Aorta (tissue), 5 donors: Measurements from ENCODE around the gene ARHGAP22. TPM values are rescaled to one million over a fixed set of nuclear protein-coding genes. Genes with fewer than 3 reads are reported as not detected.
A peak's percentile ranks its signal among the peaks of the same experiment; 100 is the strongest.

Source experiments
- ATAC-seq: fragments of 200-7000 bp; cut with Tn5 transposase; one replicate; pipeline ENCODE4 v1.9.1; 2022; ENCODE audit warnings: moderate library complexity; ENCODE audit not compliant: low FRiP score
- DNase-seq, 2 donors: peaks; one replicate each; pipeline ENCODE4 v3.0.0-alpha.2; 2020
- H3K27ac ChIP-seq, 2 donors: one replicate each; pipeline ENCODE4 v1.5.1; 2013; ENCODE audit warnings: low read length in 2 of 2, mild to moderate bottlenecking in 2 of 2, moderate library complexity in 2 of 2, control low read depth in 1 of 2, inconsistent platforms in 1 of 2, low read depth in 1 of 2
- H3K27me3 ChIP-seq, 2 donors: one replicate each; pipeline ENCODE4 v1.6.1; 2013; ENCODE audit warnings: control low read depth in 1 of 2, low read length in 1 of 2, mild to moderate bottlenecking in 1 of 2, moderate library complexity in 1 of 2; ENCODE audit not compliant: insufficient read depth in 2 of 2, control insufficient read depth in 1 of 2
- H3K36me3 ChIP-seq, 2 donors: one replicate each; pipeline ENCODE4 v1.6.1; 2013; ENCODE audit warnings: control low read depth in 1 of 2, low read length in 1 of 2, mild to moderate bottlenecking in 1 of 2; ENCODE audit not compliant: insufficient read depth in 2 of 2, control insufficient read depth in 1 of 2
- H3K4me1 ChIP-seq, 2 donors: one replicate each; pipeline ENCODE4 v1.6.1; 2013; ENCODE audit warnings: low read length in 2 of 2, control low read depth in 1 of 2, mild to moderate bottlenecking in 1 of 2, moderate library complexity in 1 of 2; ENCODE audit not compliant: insufficient read depth in 2 of 2, control insufficient read depth in 1 of 2
- H3K4me3 ChIP-seq, 2 donors: one replicate each; pipeline ENCODE4 v1.5.1; 2013; ENCODE audit warnings: low read length in 2 of 2, control low read depth in 1 of 2, mild to moderate bottlenecking in 1 of 2
- H3K9me3 ChIP-seq: one replicate; pipeline ENCODE4 v1.6.1; 2013; ENCODE audit warnings: mild to moderate bottlenecking, low read length; ENCODE audit not compliant: control insufficient read depth
- WGBS, 2 donors: extraction: QIAGEN DNeasy Blood & Tissue Kit; methylation state at CpG; one replicate each; pipeline ENCODE4 v1.1.7; 2013; 5-methylcytosine and 5-hydroxymethylcytosine counted together
- intact Hi-C, 2 donors: fragments of 100-400 bp; cut with DNase I; formaldehyde crosslinking; loops; one replicate each; pipeline versions ENCODE4 v1.14.2 to v1.15.0; 2022
- polyA plus RNA-seq, 2 donors: library from polyadenylated mRNA; stranded (reverse); fragments of 200-250 nt; gene quantifications; one replicate each; pipeline ENCODE4 v1.2.3, GENCODE V29; 2013
- total RNA-seq, 2 donors: library from RNA; stranded (reverse); fragmentation: NEBNext Ultra II Directional; extraction: Animal tissue kit (Norgen Biotek cat#: 25700); gene quantifications; one replicate each; pipeline ENCODE4 v1.2.1, GENCODE V29; 2021
- donor health status: healthy with polysubstance abuse.
- donor health status: Bipolar disorder and iron deficiency.
- donor health status: DM: no; HTN: no; CAD: no.
- donor health status: DM: no; HTN: no; CAD: no.
- donor health status: DM: yes; HTN: yes; CAD: no.

ARHGAP22 gene
- total and polyA plus RNA-seq, 4 donors, result 6.1 to 29.1 (median 17.1) TPM

DNA sequence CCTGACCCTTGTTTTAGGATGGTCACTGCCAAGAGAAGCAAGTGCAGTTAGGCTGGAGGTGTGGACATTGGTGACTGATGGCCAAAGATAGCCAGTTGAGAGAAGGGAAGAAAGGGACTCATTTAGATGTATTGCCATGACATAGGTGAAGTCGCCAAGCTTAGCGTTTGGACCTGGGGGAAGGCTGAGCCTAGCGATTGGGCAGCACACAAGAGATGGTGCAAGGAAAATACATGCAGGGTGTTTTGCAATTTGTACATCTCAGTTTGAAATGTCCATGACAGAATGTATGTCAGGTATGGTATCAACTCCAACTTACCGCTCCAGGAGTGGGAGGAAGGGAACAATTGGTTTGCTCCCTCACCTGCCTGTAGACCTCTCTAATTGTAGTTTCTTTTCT, 164.1 kb downstream of the ARHGAP22 start:
- ATAC-seq (no peak), DNase-seq (no peak)
- Histone ChIP-seq H3K9me3 (no peaks in the 10 kb centered on the region), H3K4me3 (no peak overlapping the region), H3K36me3 (no peaks in the 10 kb centered on the region), H3K4me1 (no peaks in the 10 kb centered on the region), H3K27ac (no peak overlapping the region), H3K27me3 (no peaks in the 10 kb centered on the region)
- WGBS, 2 donors, result 95 to 100% methylated on average over 4 of the region's 4 CpGs
- intact Hi-C loops, result no loop called here

DNA sequence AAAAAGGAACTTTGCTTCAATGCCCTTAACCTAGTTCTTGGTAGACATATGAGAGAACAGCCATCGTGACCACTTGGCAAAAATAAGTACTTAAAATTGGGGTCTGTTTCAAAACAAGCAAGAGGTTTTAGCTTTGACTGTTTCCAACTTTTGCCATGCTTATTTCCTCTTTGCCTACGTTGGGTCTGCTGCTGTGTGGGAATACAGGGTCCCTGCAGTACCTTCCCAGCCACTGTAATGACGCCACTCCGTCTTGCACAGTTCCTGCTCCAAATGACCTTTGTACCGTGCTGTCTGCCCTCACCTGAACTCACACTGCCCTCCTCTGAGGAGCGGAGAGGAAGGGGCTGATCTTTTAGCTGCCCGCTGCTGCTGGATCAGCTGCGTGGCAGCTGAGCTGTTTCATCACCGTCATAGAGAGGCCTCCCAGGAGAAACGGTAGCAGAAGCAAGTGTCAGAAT, 165.3 kb downstream of the ARHGAP22 start:
- intact Hi-C loops, result no loop called here
- H3K4me3 ChIP-seq, result no peak overlapping the region
- no peaks in the 10 kb centered on the region for H3K9me3 ChIP-seq
- H3K27me3 ChIP-seq, result no peaks in the 10 kb centered on the region
- H3K36me3 ChIP-seq, result peaks cover 0 to 2% of the 10 kb centered on the region in 2 donors
- 35 to 42% methylated on average over 10 of the region's 10 CpGs for WGBS, 2 donors
- ATAC-seq (peak; percentile 46), DNase-seq (no peak)
- no peak overlapping the region for H3K27ac ChIP-seq
- no peaks in the 10 kb centered on the region for H3K4me1 ChIP-seq

DNA sequence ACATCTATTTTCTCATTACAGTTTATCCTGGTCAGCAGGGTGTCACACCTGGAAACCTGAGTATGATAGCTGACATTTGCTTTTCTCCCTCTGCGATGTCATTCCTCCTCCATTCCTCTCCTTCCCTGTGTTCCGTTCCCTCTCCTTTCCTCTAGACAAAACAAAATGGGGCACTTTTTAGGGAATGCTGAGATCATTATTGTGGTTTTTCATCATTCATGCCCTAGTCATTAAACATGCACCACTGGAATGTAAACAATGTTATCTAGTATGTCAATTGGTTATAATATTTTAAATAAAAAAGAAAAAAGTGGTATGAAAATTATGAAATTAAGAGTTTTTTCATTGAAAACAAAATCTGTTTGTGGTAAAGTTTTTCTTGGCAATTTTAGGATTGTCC, 165.8 kb downstream of the ARHGAP22 start:
- Histone ChIP-seq H3K27me3 (no peaks in the 10 kb centered on the region), H3K4me1 (no peaks in the 10 kb centered on the region), H3K4me3 (no peak overlapping the region), H3K36me3 (peaks cover 0 to 3% of the 10 kb centered on the region in 2 donors), H3K27ac (no peak overlapping the region), H3K9me3 (no peaks in the 10 kb centered on the region)
- ATAC-seq (no peak), DNase-seq (no peak)
- intact Hi-C loops, result no loop called here
- 48 to 69% methylated on average over 2 of the region's 2 CpGs for WGBS, 2 donors

DNA sequence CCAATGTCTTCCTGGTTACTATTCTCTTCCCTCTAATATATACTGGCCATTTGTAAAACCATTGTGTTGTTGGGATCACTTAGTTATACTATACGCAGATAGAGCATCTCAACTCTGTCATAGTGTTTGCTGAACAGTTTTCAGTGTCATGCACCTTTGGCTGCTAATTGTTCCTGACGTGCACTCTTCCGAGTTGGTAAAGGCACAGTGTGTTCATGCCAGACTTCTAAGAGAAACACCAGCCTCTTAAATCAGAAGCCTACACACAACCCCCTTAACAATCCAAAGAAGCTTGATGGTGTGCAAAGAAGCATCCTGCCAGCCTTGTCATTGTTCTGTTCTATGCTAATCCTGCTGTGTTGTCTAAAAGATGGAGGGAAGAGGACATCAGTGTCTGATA, 167.3 kb downstream of the ARHGAP22 start:
- no peaks in the 10 kb centered on the region for H3K4me1 ChIP-seq
- no peak overlapping the region for H3K4me3 ChIP-seq
- WGBS, 2 donors, result 85 to 87% methylated on average over 3 of the region's 3 CpGs
- H3K27me3 ChIP-seq, result no peaks in the 10 kb centered on the region
- intact Hi-C loops, result no loop called here
- peaks cover 0 to 3% of the 10 kb centered on the region in 2 donors for H3K36me3 ChIP-seq
- no peak for ATAC-seq
- DNase-seq, result no peak
- no peaks in the 10 kb centered on the region for H3K9me3 ChIP-seq
- no peak overlapping the region for H3K27ac ChIP-seq

DNA sequence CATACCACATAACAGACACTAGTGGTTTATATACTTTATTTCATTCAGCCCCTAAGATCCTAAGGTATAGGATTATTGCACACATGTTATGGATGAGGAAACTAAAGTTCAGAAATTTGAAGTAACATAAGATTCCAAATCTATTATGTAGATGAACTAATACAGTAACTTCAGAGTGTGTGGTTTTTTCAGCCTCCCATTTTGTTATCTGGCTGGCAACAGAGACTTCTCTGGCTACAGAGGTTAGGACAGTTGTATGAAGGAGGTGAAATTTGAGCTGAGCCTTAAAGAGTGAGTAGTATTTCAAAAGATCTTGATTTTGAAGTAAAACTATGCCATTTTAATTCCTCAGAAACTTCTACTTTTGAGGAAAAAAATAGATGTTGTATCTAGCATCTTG, 173.0 kb downstream of the ARHGAP22 start:
- H3K9me3 ChIP-seq, result no peaks in the 10 kb centered on the region
- ATAC-seq (no peak), DNase-seq (no peak)
- no peaks in the 10 kb centered on the region for H3K27me3 ChIP-seq
- no peaks in the 10 kb centered on the region for H3K4me1 ChIP-seq
- H3K36me3 ChIP-seq, result peaks cover 0 to 3% of the 10 kb centered on the region in 2 donors
- intact Hi-C loops, result no loop called here
- H3K27ac ChIP-seq, result no peak overlapping the region
- H3K4me3 ChIP-seq, result no peak overlapping the region

DNA sequence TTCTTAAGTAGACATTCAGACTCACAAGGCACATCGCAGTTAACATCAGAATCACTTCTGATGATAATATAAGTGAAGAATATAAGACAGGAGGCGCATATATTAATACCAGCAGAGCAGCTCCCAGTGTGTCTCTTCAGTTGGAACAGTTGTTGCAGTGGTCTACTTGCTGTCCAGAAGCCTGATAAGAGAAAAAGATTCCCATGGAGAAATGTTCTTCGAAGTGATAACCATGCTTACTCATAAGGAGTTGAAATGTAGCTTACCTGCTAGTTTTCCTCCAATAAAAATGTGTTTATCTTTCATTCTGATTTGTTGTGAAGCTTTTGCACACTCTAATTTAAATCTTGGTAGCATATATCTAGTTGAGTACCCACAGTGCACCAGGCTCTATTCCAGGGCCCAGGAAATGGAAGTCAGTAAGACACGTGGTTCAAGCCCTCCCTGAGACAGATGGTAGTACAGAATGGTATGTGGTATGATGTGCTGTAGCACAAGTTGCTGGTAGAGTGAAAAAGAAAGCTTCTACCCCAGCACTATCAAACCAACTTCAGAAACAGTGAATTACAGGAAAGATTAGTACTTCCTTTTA, 174.4 kb downstream of the ARHGAP22 start:
- intact Hi-C loops, result no loop called here
- WGBS, 2 donors, result 90% methylated on average over 4 of the region's 4 CpGs
- Histone ChIP-seq H3K27ac (no peak overlapping the region), H3K27me3 (no peaks in the 10 kb centered on the region), H3K4me3 (no peak overlapping the region), H3K36me3 (peaks cover 0 to 3% of the 10 kb centered on the region in 2 donors), H3K4me1 (no peaks in the 10 kb centered on the region), H3K9me3 (no peaks in the 10 kb centered on the region)
- DNase-seq (no peak), ATAC-seq (no peak)

DNA sequence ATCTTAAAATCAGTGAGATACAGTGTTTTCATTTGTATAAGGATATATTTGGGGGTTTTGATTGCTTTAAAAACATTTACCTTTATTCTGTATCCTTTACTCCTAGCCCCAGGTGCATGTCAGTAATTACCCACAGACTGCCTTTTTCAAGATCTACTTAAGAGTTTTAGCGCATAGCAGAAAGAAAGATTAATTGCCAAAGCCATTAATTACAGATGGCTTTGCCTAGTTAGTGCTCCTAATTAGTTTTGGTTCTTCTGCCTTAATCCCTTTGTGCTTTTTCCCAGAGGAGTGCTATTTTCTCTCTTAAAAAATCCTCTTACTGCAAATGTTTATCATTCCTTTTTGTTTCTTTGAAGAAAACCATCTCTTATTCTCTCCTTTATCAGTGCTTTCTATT, 175.6 kb downstream of the ARHGAP22 start:
- H3K4me1 ChIP-seq, result no peaks in the 10 kb centered on the region
- no peak overlapping the region for H3K27ac ChIP-seq
- ATAC-seq (no peak), DNase-seq (no peak)
- intact Hi-C loops, result no loop called here
- H3K27me3 ChIP-seq, result no peaks in the 10 kb centered on the region
- no peak overlapping the region for H3K4me3 ChIP-seq
- no peaks in the 10 kb centered on the region for H3K9me3 ChIP-seq
- 98 to 100% methylated on average over 1 of the region's 1 CpG for WGBS, 2 donors
- no peaks in the 10 kb centered on the region for H3K36me3 ChIP-seq

DNA sequence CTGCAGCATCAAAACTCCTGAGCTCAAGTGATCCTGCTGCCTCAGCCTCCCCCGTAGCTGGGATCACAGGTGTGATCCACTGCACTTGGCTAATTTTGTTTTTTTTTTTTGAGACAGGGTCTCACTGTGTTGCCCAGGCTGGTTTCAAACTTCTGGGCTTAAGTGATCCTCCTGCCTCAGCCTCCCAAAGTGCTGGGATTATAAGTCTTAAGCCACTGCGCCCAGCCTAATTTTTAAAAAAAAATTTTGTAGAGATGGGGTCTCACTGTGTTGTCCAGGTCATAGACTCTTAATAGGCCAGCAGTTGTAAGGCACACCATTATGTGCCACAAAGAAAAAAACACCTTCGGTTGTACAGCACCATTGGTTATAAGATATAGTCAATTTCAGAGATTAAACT, 176.0 kb downstream of the ARHGAP22 start:
- Histone ChIP-seq H3K36me3 (no peaks in the 10 kb centered on the region), H3K4me3 (no peak overlapping the region), H3K4me1 (no peaks in the 10 kb centered on the region), H3K9me3 (no peaks in the 10 kb centered on the region), H3K27ac (no peak overlapping the region), H3K27me3 (no peaks in the 10 kb centered on the region)
- 96 to 97% methylated on average over 3 of the region's 3 CpGs for WGBS, 2 donors
- intact Hi-C loops, result no loop called here
- DNase-seq (no peak), ATAC-seq (no peak)

DNA sequence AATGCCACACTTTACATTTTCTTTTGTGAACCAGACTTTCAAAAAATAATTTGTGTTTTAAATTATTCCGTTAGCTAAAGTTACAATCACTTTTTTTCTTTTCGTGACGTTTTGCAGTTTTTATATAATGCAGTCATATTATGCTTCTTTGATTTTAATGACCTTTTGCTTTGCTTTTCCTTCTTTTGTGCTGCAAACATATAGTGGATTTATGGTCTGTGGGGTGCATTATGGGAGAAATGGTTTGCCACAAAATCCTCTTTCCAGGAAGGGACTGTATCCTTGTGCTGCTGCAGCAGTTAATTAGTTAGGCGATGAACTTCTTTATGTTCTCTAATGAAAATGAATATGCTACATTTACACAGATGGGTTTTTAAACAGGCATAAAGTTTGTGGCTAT, 181.0 kb downstream of the ARHGAP22 start:
- 84 to 89% methylated on average over 4 of the region's 4 CpGs for WGBS, 2 donors
- H3K27me3 ChIP-seq, result no peaks in the 10 kb centered on the region
- H3K4me3 ChIP-seq, result no peak overlapping the region
- DNase-seq (no peak), ATAC-seq (no peak)
- intact Hi-C loops, result no loop called here
- H3K36me3 ChIP-seq, result no peaks in the 10 kb centered on the region
- H3K9me3 ChIP-seq, result no peaks in the 10 kb centered on the region
- no peak overlapping the region for H3K27ac ChIP-seq
- no peaks in the 10 kb centered on the region for H3K4me1 ChIP-seq
